ENCODE results near the gene ALCAM.

GRCh38 chr3:105359098-105359762 lies 7.5 kb upstream of the ALCAM start:
- TF ChIP-seq CTCF (conservative IDR thresholded peaks at IDR 0.05; ENCODE audit: low read depth, low read length): no peak
- TF ChIP-seq EZH2 (IDR thresholded peaks at IDR 0.05; ENCODE audit: borderline replicate concordance, low read depth, low read length, poor library complexity, severe bottlenecking): no peak
